Activated naive CD4-positive, alpha-beta T cell treated with anti-CD3 and anti-CD28 coated beads, Interleukin-2, amount 50 U/mL, for 72 hours (primary cell): ENCODE measurements around the gene PDZRN3. TPM values are rescaled to one million over a fixed set of nuclear protein-coding genes. Genes with fewer than 3 reads are reported as not detected.

Experiments
- ATAC-seq, 2 donors: fragments of 150-1000 bp; cut with Tn5 transposase; 2 replicates each; pipeline ENCODE4 v1.10.0; 2021; ENCODE audit warnings: mild to moderate bottlenecking in 2 of 2, moderate library complexity in 2 of 2
- DNase-seq, 2 donors: peaks; one replicate each; pipeline ENCODE4 v3.0.0; 2021 to 2022; ENCODE audit warnings: low spot score in 2 of 2
- H3K27ac Mint-ChIP-seq, 2 donors: one replicate each; pipeline ENCODE4 v1.8.0; 2022; ENCODE audit warnings: mild to moderate bottlenecking in 2 of 2, mixed read lengths in 2 of 2
- H3K36me3 Mint-ChIP-seq, 2 donors: one replicate each; pipeline ENCODE4 v1.8.0; 2022; ENCODE audit warnings: mixed read lengths in 2 of 2
- H3K9me3 Mint-ChIP-seq, 2 donors: one replicate each; pipeline ENCODE4 v1.8.0; 2022; ENCODE audit warnings: mixed read lengths in 2 of 2
- total RNA-seq, 2 donors: library from RNA; stranded (reverse); gene quantifications; one replicate each; pipeline ENCODE4 v1.2.3, GENCODE V29; 2022

PDZRN3 gene
- total RNA-seq, 2 donors from 2014 or later: not detected

DNA sequence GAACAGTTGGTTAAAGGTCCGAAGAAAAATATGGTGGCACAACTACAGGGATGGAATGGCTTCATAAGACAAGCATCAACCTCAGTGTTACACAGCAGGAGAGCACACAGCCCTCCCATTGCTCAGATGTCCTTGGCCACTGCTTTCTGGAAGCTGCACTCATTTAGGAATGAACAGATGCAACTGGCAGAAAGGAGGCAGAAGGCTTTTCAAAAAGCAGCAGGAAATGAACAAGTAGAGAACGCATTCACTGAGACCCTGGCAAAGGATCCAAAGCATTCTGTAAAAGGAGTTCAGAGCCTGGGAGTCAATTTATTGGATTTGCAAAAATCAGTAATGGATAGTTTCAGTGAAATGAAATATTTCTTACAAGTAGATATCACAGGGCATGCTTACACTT lies 101.1 kb downstream of the PDZRN3 start:
- no peak for ATAC-seq
- Mint-ChIP-seq H3K9me3 (peaks cover 0 to 5% of the 10 kb centered on the region in 2 donors), H3K36me3 (no peaks in the 10 kb centered on the region), H3K27ac (no peak overlapping the region)
- no peak for DNase-seq

DNA sequence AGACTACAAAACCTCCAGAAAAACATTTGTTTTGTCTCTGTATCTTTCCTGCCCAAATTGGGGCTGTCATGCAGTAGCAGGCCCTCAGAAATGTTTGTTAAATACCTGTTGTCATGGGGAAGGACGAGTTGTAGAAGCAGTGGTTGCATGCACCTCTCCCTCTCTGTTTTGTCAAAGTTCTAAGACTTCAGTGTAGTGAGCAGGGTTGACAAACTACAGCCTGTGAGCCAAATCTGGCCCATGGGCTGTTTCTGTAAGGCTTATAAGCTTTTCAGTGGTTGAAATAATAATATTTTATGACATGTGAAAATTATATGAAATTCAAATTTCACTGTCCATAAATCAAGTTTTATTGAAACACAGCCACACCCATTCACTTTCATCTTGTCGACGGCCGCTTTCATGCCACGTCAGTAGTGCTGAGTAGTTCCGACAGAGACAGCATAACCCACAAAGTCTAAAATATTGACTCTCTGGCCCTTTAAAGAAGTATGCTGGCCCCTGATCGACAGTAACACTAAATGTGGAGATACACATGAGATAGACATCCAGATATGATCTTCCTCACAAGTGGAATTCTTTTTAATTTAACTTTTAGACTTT lies 102.9 kb downstream of the PDZRN3 start:
- no peak for DNase-seq
- ATAC-seq: no peak
- peaks cover 0 to 5% of the 10 kb centered on the region in 2 donors for H3K9me3 Mint-ChIP-seq
- H3K36me3 Mint-ChIP-seq: no peaks in the 10 kb centered on the region
- no peak overlapping the region for H3K27ac Mint-ChIP-seq

DNA sequence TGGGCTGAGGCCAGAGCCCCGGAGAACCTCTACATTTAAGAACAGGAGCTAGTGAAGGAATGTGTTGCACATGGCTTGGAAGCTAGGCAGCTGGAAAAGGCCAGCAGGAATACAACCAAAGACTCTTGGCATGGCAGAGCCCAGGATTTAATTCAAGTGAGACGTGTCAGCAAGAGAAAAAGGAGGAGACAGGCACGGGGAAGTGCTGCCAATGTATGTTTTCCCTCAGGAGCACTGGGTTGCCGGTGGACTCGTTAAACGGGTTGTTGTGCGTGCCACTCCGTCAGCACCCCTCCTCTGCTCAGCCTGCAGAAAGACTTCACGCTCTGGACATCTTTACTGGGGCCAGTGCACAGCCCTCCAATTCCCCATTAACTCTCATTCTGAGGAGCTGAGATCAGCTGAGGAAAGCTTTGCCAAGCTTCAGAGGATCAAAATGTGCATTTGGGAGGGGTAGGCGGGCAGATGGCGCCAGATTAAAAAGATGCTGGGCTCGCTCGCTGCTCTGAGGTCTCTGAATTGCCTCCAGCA lies 103.7 kb downstream of the PDZRN3 start:
- no peak for ATAC-seq
- H3K9me3 Mint-ChIP-seq: peaks cover 0 to 5% of the 10 kb centered on the region in 2 donors
- no peak for DNase-seq
- no peak overlapping the region for H3K27ac Mint-ChIP-seq
- no peaks in the 10 kb centered on the region for H3K36me3 Mint-ChIP-seq

DNA sequence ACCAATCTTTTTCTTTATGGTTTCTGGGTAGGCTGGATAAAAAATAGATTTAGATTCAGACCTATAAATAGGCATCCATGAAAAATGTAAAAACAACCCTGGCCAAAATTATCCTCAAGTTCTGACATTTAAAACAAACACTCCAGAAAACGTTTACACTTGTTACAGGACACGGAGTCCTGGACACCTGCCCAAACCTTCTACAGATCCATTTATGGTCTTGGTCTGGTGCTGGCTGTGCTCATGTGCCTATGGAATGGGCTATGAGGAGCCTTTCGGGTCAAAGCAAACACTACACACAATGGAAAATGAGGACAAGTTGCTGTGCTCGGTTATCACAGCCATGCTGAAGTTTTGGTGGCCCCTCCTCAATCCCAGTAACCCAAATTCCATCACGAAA lies 108.1 kb downstream of the PDZRN3 start:
- DNase-seq (no peak), ATAC-seq (no peak)
- Mint-ChIP-seq H3K27ac (no peak overlapping the region), H3K36me3 (no peaks in the 10 kb centered on the region), H3K9me3 (no peaks in the 10 kb centered on the region)

DNA sequence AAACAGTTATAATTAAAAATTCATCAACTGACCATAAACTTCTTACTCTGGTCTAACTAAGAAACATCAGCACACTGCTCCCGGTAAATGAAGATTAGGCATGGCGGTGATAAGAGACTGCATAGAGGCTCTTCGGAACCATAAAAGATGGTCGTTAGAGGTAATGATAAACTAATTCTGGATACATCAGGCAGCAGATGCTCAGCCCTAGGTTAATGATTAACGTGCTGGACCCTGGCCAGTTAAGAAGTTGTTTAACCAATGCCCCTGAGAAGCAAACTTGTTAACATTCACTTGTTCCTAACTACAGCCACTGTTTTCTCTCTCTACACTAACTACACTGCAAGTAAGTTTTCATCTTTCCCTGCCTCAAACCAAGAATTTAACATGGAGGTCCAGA lies 111.5 kb downstream of the PDZRN3 start:
- Mint-ChIP-seq H3K27ac (no peak overlapping the region), H3K36me3 (no peaks in the 10 kb centered on the region), H3K9me3 (no peaks in the 10 kb centered on the region)
- no peak for DNase-seq
- ATAC-seq: no peak

DNA sequence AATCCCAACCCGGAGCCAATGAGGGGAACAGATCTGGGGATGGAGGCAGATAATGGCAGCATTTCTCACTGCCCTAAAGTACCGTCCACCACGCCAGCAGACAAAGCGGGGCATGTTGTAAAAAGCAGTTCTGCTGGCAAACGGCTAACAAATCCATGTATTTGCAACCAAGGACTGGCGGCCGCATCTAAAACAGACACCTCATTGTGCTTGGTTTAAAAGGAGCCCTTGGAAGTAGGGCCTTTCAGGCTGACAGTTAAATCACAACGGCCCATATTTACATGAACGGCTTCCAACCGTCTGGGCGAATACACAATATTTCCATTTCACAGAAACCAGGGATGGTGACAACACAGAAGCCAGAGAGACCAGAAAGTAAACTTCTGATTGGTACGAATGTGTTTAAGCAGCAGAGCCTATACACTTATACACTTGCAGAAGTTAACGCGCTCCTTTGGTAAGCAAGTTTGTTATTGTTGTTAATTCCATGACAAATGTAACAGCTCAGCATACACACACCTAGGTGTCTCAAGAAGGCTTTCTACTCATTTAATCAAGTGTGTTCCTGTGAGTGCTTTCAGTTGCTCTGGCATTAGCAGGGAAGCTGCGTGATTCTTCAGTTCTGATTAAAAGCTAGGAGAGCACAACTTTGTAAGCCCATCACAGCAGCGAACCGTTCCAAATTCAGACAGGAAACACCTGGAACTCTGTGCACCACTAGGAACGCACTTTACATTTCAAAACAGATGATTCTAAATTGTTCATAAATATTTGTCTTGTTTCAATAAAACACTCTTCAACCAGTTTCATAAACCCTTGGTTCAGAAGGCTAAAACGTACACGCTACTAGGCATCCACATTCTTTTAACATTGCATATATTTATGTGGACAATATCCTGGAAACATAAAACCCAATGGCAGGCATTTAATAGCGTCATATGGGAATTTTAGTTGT lies 112.9 kb downstream of the PDZRN3 start:
- H3K27ac Mint-ChIP-seq: no peak overlapping the region
- H3K9me3 Mint-ChIP-seq: no peaks in the 10 kb centered on the region
- no peak for ATAC-seq
- H3K36me3 Mint-ChIP-seq: no peaks in the 10 kb centered on the region
- no peak for DNase-seq

DNA sequence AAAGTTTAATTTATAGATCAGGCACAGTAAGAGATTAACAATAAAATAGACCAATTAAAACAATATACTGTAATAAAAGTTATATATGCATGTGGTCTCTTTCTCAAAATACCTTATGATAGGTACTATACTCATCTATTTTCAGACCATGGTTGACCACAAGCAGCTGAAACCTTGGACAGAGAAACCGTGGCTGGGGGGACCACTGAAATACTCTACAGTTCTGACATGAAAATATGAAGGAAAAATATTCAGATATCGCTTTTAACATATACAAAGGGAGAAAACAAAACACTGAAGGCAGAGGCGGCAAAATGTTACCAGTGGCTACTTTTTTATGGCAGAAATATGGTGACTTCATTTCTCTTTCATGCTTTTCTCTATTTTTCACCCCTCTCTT lies 114.0 kb downstream of the PDZRN3 start:
- H3K36me3 Mint-ChIP-seq: no peaks in the 10 kb centered on the region
- DNase-seq (no peak), ATAC-seq (no peak)
- no peak overlapping the region for H3K27ac Mint-ChIP-seq
- H3K9me3 Mint-ChIP-seq: no peaks in the 10 kb centered on the region

DNA sequence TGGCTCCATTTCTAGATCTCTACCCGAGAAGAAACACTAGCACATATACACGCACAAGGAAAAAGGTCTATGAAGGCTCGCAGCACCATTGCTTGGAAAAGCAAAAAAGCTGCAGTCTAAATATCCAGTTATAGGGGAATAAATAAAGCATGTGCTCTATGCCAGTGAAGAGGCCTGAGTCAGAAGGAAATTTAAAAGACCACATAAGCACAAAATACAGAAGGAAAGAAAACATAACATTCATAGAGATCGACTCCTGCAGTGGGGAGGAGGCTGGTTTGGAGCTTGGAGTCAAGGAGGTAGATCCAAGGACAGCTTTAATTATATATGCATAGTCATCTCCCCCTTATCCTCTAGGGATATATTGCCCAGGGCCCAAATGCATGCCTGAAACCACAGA lies 114.4 kb downstream of the PDZRN3 start:
- DNase-seq: no peak
- no peak overlapping the region for H3K27ac Mint-ChIP-seq
- H3K36me3 Mint-ChIP-seq: no peaks in the 10 kb centered on the region
- no peaks in the 10 kb centered on the region for H3K9me3 Mint-ChIP-seq
- ATAC-seq: no peak

DNA sequence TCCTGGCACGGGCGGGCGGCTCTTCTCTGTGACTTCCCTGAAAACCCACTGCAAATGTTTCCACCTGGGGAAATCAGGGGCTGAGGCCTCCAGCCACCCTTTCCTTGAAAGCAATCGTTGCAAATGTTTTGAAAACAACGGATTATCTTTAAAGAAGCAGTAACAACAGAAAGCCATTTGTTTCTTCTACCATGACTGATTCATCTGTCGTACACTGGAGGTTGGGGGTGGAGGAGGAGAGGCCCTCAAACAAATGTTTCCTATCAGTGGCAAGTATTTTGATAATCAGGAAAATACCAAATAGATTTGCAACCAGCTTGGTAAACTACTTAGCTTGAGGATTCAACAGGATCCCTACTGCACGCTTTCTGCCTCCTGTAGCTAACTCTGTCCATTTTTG lies 114.9 kb downstream of the PDZRN3 start:
- no peak for DNase-seq
- ATAC-seq: no peak
- Mint-ChIP-seq H3K9me3 (no peaks in the 10 kb centered on the region), H3K27ac (no peak overlapping the region), H3K36me3 (no peaks in the 10 kb centered on the region)

DNA sequence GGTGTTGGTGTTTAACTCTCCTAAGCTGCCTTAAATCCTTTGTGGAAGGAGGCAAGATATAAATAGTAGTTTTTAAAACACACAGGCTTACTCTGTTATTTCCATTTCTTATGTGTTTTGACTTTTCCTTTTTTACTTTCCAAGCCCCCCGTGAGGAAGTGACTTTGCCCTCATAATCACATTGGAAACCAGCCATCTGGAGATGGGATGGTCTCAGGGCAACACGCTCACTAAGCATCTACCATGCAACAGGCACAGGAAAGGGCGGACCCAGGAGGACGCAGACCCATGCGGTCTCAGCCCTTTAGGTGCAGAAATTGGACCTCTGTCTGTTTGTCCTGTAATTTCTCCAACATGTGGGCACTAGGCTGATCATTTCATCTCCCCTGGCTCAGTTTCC lies 115.7 kb downstream of the PDZRN3 start:
- Mint-ChIP-seq H3K9me3 (no peaks in the 10 kb centered on the region), H3K27ac (no peak overlapping the region), H3K36me3 (no peaks in the 10 kb centered on the region)
- no peak for DNase-seq
- no peak for ATAC-seq

DNA sequence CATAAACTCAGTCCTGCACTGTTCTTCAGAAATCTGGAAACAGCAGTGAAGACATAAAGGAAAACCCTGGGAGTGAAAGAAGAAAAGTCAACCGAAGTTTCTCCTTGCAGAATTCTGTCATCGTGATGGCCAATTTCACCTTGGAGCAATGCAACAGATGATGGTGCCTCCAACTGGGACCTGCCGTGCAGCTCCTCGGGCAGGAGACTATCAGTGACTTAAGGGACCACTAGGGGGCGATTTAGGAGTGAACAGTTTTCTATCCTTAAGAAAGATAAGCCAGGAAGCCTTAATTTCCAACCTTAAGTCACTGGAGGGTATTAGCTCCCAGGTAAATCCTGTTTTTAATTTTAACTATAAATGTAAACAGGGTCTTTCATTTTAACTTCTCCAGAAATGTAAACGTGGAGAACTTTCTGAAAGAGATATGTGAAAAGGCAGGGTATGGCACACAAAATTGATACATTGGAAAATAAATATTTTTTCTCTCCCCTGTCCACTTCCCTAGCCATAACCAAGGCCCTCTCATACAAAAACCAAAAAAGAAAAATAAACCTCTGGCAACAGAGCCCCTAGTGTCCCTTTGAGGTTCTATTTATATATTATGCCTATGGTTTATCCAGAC lies 116.3 kb downstream of the PDZRN3 start:
- no peaks in the 10 kb centered on the region for H3K36me3 Mint-ChIP-seq
- H3K27ac Mint-ChIP-seq: no peak overlapping the region
- no peaks in the 10 kb centered on the region for H3K9me3 Mint-ChIP-seq
- peak; percentile 47 to 65 for ATAC-seq
- peak in 1 of 2 donors; percentile 43 for DNase-seq

DNA sequence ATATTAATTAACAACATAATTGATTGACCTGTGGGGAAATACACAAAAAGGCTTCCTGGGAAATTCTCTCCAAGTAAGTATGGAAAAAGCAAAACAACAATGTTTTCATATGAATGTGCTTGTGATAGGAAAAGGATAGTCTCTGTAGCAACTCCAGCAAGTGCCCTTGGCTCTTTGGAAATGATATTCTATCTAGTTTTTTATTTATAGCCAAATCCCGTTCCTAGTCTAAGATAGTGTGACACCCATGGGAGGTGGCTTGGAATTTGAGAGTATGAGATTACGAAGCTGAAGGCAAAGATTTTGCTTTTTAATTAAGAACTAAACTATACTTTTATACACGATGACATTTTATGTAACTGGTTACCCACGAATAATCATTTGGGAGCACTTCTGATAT lies 119.9 kb downstream of the PDZRN3 start:
- H3K9me3 Mint-ChIP-seq: no peaks in the 10 kb centered on the region
- H3K36me3 Mint-ChIP-seq: no peaks in the 10 kb centered on the region
- DNase-seq (no peak), ATAC-seq (no peak)
- H3K27ac Mint-ChIP-seq: no peak overlapping the region

DNA sequence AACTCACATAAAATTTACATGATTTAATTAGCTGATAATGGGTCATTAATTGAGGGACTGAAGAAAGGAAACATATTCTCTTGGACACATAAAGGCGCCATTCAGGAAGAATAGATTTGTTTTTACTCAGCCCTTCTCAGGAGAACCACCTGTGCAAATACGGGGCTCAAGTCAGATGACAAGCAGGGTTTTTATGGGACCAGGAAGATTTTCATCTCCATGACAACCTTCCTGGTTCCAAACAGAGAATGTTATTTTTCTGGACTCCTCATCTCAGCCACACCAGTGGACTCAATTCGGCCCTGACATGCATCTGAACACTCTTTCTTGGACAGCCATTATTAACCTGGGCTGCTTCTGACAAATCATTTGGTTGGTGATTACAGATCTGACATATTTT lies 120.5 kb downstream of the PDZRN3 start:
- Mint-ChIP-seq H3K9me3 (no peaks in the 10 kb centered on the region), H3K36me3 (no peaks in the 10 kb centered on the region), H3K27ac (no peak overlapping the region)
- DNase-seq: no peak
- ATAC-seq: no peak

DNA sequence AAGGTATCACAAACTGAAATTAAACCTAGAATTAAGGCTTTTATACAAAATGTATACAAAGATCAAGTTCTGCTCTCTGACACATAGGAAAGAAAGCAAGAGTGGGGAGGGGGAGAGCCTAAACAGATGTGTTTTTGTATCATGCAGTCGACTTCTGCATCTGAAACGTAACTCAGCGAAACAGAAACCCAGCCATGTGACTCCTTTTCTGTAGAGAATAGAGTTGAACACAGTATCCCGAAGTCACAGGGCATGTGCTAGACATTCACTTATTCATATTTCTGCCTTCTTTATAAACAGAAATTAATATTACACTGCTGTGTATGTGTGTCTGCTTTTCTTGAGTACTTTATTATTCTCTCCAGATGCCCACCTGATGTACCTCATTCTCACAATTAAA lies 121.0 kb downstream of the PDZRN3 start:
- no peak overlapping the region for H3K27ac Mint-ChIP-seq
- DNase-seq (no peak), ATAC-seq (no peak)
- H3K9me3 Mint-ChIP-seq: no peaks in the 10 kb centered on the region
- H3K36me3 Mint-ChIP-seq: no peaks in the 10 kb centered on the region

DNA sequence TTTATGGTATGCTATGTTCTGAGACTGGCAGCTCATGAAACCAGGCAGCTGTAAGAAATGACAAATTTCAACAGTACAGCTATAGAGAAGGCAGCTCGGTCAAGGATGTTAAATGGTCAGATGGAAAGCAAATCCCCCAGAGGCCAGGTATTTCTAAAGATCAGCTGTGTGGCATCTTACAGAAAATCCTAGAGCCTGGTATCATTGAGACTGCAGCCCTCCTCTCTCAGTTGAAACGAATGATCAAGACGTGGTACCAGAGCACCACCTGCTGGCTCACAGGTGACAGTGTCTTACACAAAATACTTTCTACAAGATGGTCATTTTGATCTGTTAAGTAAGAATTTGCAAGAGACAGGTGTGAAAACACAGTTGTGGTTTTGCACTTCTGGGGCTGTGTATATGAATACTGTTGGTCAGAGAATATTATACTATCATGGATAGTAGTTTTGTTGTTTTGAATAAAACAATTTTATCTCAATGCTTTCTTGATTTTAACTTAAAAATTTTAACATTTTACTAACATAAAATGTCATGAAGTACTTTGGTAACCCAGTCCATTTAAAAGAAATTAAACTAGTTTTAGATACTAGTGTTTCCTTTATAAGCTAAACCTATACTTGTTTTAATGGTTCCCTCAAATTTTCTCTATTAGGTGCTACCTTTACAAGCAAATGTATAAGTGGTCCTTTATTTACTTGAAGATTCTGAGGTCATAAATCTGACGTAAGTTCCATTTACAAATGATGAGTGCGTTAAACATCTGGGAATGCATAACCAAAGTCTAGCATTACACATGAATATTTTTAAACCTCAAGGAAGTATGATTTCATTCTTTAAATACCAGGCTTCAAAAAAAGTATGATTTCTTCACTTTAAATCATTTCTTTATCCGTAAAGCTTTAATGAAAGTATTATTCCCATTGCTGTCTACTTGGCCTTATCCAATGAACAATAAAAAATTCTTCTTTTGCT lies 121.8 kb downstream of the PDZRN3 start:
- Mint-ChIP-seq H3K36me3 (no peaks in the 10 kb centered on the region), H3K9me3 (no peaks in the 10 kb centered on the region), H3K27ac (no peak overlapping the region)
- ATAC-seq (peak; percentile 37 to 66), DNase-seq (peak in 1 of 2 donors; percentile 30)

DNA sequence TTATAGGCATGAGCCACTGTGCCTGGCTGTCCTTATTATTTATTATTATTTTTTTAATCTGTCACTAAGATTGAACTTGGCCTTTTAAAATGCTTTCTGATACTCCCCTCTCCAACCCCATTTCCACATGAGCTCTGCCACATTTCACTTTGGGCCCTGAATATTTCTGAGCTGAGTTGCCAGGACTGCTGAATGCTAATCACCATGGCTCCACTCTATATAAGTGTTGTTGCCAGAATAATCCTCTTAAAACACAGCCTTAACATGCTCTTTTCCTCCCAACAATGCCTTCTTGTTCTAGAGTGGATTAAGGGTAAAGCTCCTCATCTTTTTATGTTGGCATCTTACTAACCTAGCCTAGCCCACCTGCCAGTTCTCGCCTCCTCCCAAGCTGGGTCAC lies 124.4 kb downstream of the PDZRN3 start:
- H3K9me3 Mint-ChIP-seq: no peaks in the 10 kb centered on the region
- no peaks in the 10 kb centered on the region for H3K36me3 Mint-ChIP-seq
- ATAC-seq (no peak), DNase-seq (no peak)
- H3K27ac Mint-ChIP-seq: no peak overlapping the region
